Neutrophil (primary cell): ENCODE results near the gene AHNAK.
"Not testable (repeated sequence)": the region's sequence is repeated elsewhere in the genome, so short reads cannot be mapped to it uniquely, and the experiment has no call there.

Source experiments
- H3K27ac ChIP-seq: fragments of 200-600 bp; sonication (generic); 2 replicates; pipeline ENCODE4 v1.5.1; 2016; ENCODE audit warnings: mild to moderate bottlenecking, moderate library complexity
- H3K27me3 ChIP-seq: fragments of 200-600 bp; sonication (generic); 2 replicates; pipeline ENCODE4 v1.6.0; 2016; ENCODE audit warnings: mild to moderate bottlenecking
- H3K36me3 ChIP-seq: fragments of 200-600 bp; sonication (generic); 2 replicates; pipeline ENCODE4 v1.5.1; 2017
- H3K4me1 ChIP-seq, 2 experiments: fragments of 200-600 bp in 1 of 2; sonication (generic) in 1 of 2; 1 replicate in 1 of 2; 2 replicates in 1 of 2; pipeline versions ENCODE4 v1.5.1 to v1.6.1; 2013 to 2016; ENCODE audit warnings: low read depth in 1 of 2, low read length in 1 of 2, mild to moderate bottlenecking in 1 of 2, moderate library complexity in 1 of 2; ENCODE audit not compliant: control insufficient read depth in 1 of 2, insufficient read depth in 1 of 2
- H3K4me3 ChIP-seq, 2 experiments: fragments of 200-600 bp in 1 of 2; sonication (generic) in 1 of 2; 1 replicate in 1 of 2; 2 replicates in 1 of 2; pipeline ENCODE4 v1.5.1; 2013 to 2016; ENCODE audit warnings: low read depth in 1 of 2, low read length in 1 of 2, mild to moderate bottlenecking in 1 of 2, moderate library complexity in 1 of 2
- H3K9me3 ChIP-seq: fragments of 200-600 bp; sonication (generic); 2 replicates; pipeline ENCODE4 v1.5.1; 2016
- CTCF ChIP-seq: fragments of 200-600 bp; sonication (generic); IDR thresholded peaks from 2 replicates; pipeline ENCODE4 v1.5.1; 2016; ENCODE audit warnings: antibody characterized with exemption

AHNAK gene

GRCh38 chr11:62554387-62555167 lies 8.0 kb upstream of the AHNAK start:
- Histone ChIP-seq H3K27me3 (peaks cover 47% of the 10 kb centered on the region), H3K27ac (no peak overlapping the region), H3K4me3 (no peak overlapping the region), H3K4me1 (peaks cover 13 to 14% of the 10 kb centered on the region in 2 experiments), H3K36me3 (peaks cover 29% of the 10 kb centered on the region), H3K9me3 (no peaks in the 10 kb centered on the region)
- TF ChIP-seq CTCF: no peak

- Histone ChIP-seq H3K27me3 (peaks cover 53% of the 10 kb centered on the region), H3K36me3 (peaks cover 23% of the 10 kb centered on the region), H3K4me3 (no peak overlapping the region), H3K9me3 (no peaks in the 10 kb centered on the region), H3K4me1 (peaks cover 13 to 14% of the 10 kb centered on the region in 2 experiments), H3K27ac (no peak overlapping the region)
- TF ChIP-seq CTCF: no peak
Measured at GRCh38 chr11:62553839-62554361, 7.3 kb upstream of the AHNAK start.

- H3K4me3 ChIP-seq: no peak overlapping the region
- H3K4me1 ChIP-seq: peaks cover 13 to 14% of the 10 kb centered on the region in 2 experiments
- H3K9me3 ChIP-seq: no peaks in the 10 kb centered on the region
- H3K36me3 ChIP-seq: peaks cover 17% of the 10 kb centered on the region
- no peak for TF ChIP-seq CTCF
- no peak overlapping the region for H3K27ac ChIP-seq
- H3K27me3 ChIP-seq: peaks cover 60% of the 10 kb centered on the region
Measured at GRCh38 chr11:62553080-62553838, 6.7 kb upstream of the AHNAK start.

GRCh38 chr11:62552485-62553079 lies 6.0 kb upstream of the AHNAK start:
- no peak overlapping the region for H3K4me3 ChIP-seq
- no peak for TF ChIP-seq CTCF

GRCh38 chr11:62550478-62550877 lies 3.9 kb upstream of the AHNAK start:
- H3K27ac ChIP-seq, H3K36me3 ChIP-seq, H3K4me3 ChIP-seq, H3K9me3 ChIP-seq: not testable (repeated sequence)
- Histone ChIP-seq H3K4me1 (peaks cover 8 to 17% of the 10 kb centered on the region in 2 experiments), H3K27me3 (peaks cover 88% of the 10 kb centered on the region)

More at GRCh38 chr11:62552485-62553079, 6.0 kb upstream of the AHNAK start:
- Histone ChIP-seq H3K36me3 (peaks cover 12% of the 10 kb centered on the region), H3K27me3 (peaks cover 66% of the 10 kb centered on the region), H3K9me3 (no peaks in the 10 kb centered on the region), H3K27ac (no peak overlapping the region), H3K4me1 (peaks cover 13 to 14% of the 10 kb centered on the region in 2 experiments)
